K562 (cell line): Measurements from ENCODE around the gene ODAD3. TPM values are rescaled to one million over a fixed set of nuclear protein-coding genes. Genes with fewer than 3 reads are reported as not detected.

Experiments
- CSDE1 ChIP-seq, 2 experiments: fragments of 450-650 bp; IDR thresholded peaks; 2 replicates each; pipeline ENCODE4 v1.6.1; 2016; ENCODE audit warnings: mild to moderate bottlenecking in 1 of 2
- ETV1 ChIP-seq: fragments of 450-650 bp; conservative IDR thresholded peaks from 2 replicates; pipeline ENCODE4 v1.6.1; 2016; ENCODE audit warnings: missing genetic modification characterization, control low read depth, low read depth, missing compliant biosample characterization
- FUS ChIP-seq: fragments of 200-400 bp; formaldehyde crosslinking; optimal IDR thresholded peaks from 2 replicates; pipeline ENCODE3; 2017; ENCODE audit warnings: low read depth, low read length
- HMGN3 ChIP-seq: IDR thresholded peaks from 2 replicates; pipeline ENCODE4 v1.6.1; 2011; ENCODE audit warnings: borderline replicate concordance, low read depth, mild to moderate bottlenecking, mixed read lengths, low read length; ENCODE audit not compliant: insufficient read length; ENCODE audit errors: extremely low read depth
- HOXB6 ChIP-seq: fragments of 250-450 bp; sonication (Bioruptor Pico); IDR thresholded peaks from 2 replicates; pipeline ENCODE4 v1.5.1; 2022; ENCODE audit warnings: mild to moderate bottlenecking, borderline replicate concordance
- IRF1 ChIP-seq: sonication (generic); formaldehyde crosslinking; IDR thresholded peaks from 2 replicates; pipeline ENCODE4 v1.8.0; 2022; ENCODE audit warnings: missing genetic modification reagents, mild to moderate bottlenecking, borderline replicate concordance
- MAFG ChIP-seq: fragments of 450-650 bp; conservative IDR thresholded peaks from 2 replicates; pipeline ENCODE4 v1.6.1; 2016; ENCODE audit warnings: missing genetic modification characterization, missing compliant biosample characterization
- NCOA4 ChIP-seq: fragments of 450-650 bp; IDR thresholded peaks from 2 replicates; pipeline ENCODE4 v1.6.1; 2018; ENCODE audit warnings: mild to moderate bottlenecking; ENCODE audit not compliant: partially characterized antibody
- NR2C2 ChIP-seq, 2 experiments: fragments of 200-800 bp in 1 of 2; sonication (Bioruptor generic) in 1 of 2; sonication (generic) in 1 of 2; formaldehyde crosslinking in 1 of 2; IDR thresholded peaks; 2 replicates each; pipeline versions ENCODE4 v1.6.1 to v1.8.0; 2016 to 2022; ENCODE audit warnings: mild to moderate bottlenecking in 1 of 2, missing compliant biosample characterization in 1 of 2, missing genetic modification characterization in 1 of 2, missing genetic modification reagents in 1 of 2
- SAFB ChIP-seq: fragments of 200-400 bp; formaldehyde crosslinking; IDR thresholded peaks from 2 replicates; pipeline ENCODE4 v1.6.1; 2017; ENCODE audit warnings: low read depth, low read length, borderline replicate concordance
- SIN3A ChIP-seq, 2 experiments: fragments of 150-350 bp in 1 of 2; IDR thresholded peaks; 2 replicates each; pipeline ENCODE4 v1.6.1; 2011 to 2016; ENCODE audit warnings: borderline replicate concordance in 2 of 2, low read depth in 2 of 2, low read length in 2 of 2, mild to moderate bottlenecking in 2 of 2, moderate library complexity in 2 of 2; ENCODE audit not compliant: control insufficient read depth in 1 of 2
- SMAD1 ChIP-seq: fragments of 150-350 bp; IDR thresholded peaks from 2 replicates; pipeline ENCODE4 v1.6.1; 2014; ENCODE audit warnings: low read length, low read depth; ENCODE audit not compliant: partially characterized antibody
- TCF7 ChIP-seq: sonication (generic); IDR thresholded peaks from 2 replicates; pipeline ENCODE4 v1.6.1; 2016; ENCODE audit warnings: antibody characterized with exemption, borderline replicate concordance
- WHSC1 ChIP-seq: IDR thresholded peaks from one replicate; pipeline ENCODE4 v1.6.1; 2012; ENCODE audit warnings: low read length, control low read depth, inconsistent platforms
- ZBTB33 ChIP-seq: sonication (generic); formaldehyde crosslinking; IDR thresholded peaks from 2 replicates; pipeline ENCODE4 v1.8.1; 2023; ENCODE audit warnings: mild to moderate bottlenecking, missing genetic modification reagents
- ZC3H8 ChIP-seq: fragments of 450-650 bp; IDR thresholded peaks from 2 replicates; pipeline ENCODE4 v1.6.1; 2017
- ZNF316 ChIP-seq: fragments of 450-650 bp; IDR thresholded peaks from 2 replicates; pipeline ENCODE4 v1.6.1; 2016
- polyA plus RNA-seq, 8 experiments: library from polyadenylated mRNA; depleted of rRNA in 4 of 8; stranded (reverse) in 5 of 8; unstranded in 3 of 8; fragments of >200 nt; fragmentation: Nextera tagmentation in 2 of 8; fragmentation: Illumina TruSeq in 1 of 8; extraction: Ambion mirVana in 2 of 8; extraction: Trizol in 1 of 8; gene quantifications; 2 replicates each; pipeline versions ENCODE4 v1.2.1 to v1.2.3, GENCODE V29; 2011 to 2014; ENCODE audit warnings: inconsistent platforms in 1 of 8, missing spikeins in 1 of 8
- total RNA-seq, 7 experiments: library from RNA; depleted of rRNA in 6 of 7; stranded (reverse); fragments of >200 nt in 6 of 7; fragmentation: Illumina TruSeq in 2 of 7; extraction: Trizol in 2 of 7; gene quantifications; 2 replicates each; pipeline versions ENCODE4 v1.2.1 to v1.2.3, GENCODE V29; 2011 to 2021; ENCODE audit warnings: low replicate concordance in 1 of 7
- TF ChIP-seq, protein P1 (sequence below): fragments of 250-450 bp; sonication (Bioruptor Pico); IDR thresholded peaks from 2 replicates; pipeline ENCODE4 v1.4.0; 2020; ENCODE audit warnings: borderline replicate concordance
- TF ChIP-seq, protein P2 (sequence below): sonication (generic); formaldehyde crosslinking; IDR thresholded peaks from 2 replicates; pipeline ENCODE4 v1.8.0; 2023; ENCODE audit warnings: mild to moderate bottlenecking, missing genetic modification reagents
- TF ChIP-seq, protein P3 (sequence below), 2 experiments: fragments of 250-450 bp in 1 of 2; fragments of 450-650 bp in 1 of 2; sonication (Bioruptor Pico) in 1 of 2; IDR thresholded peaks; 2 replicates each; pipeline versions ENCODE4 v1.6.1 to v1.8.0; 2016 to 2021; ENCODE audit warnings: mild to moderate bottlenecking in 2 of 2, moderate library complexity in 2 of 2, missing compliant biosample characterization in 1 of 2, missing genetic modification characterization in 1 of 2

The ODAD3 gene
- total and polyA plus RNA-seq, 9 of the 15 experiments (the other 6 are each of a cell fraction or from before 2014, with no cell fraction given) = 0.07 to 0.72 (median 0.14) TPM; not detected in 2

- TF ChIP-seq ETV1 (tag) = no peak
- TF ChIP-seq, protein P1, sequence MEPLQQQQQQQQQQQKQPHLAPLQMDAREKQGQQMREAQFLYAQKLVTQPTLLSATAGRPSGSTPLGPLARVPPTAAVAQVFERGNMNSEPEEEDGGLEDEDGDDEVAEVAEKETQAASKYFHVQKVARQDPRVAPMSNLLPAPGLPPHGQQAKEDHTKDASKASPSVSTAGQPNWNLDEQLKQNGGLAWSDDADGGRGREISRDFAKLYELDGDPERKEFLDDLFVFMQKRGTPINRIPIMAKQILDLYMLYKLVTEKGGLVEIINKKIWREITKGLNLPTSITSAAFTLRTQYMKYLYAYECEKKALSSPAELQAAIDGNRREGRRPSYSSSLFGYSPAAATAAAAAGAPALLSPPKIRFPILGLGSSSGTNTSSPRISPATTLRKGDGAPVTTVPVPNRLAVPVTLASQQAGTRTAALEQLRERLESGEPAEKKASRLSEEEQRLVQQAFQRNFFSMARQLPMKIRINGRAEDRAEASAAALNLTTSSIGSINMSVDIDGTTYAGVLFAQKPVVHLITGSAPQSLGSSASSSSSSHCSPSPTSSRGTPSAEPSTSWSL (CRISPR knock-in tag) = no peak
- TF ChIP-seq ZBTB33 (CRISPR knock-in tag) = no peak
- no peak for TF ChIP-seq HOXB6 (CRISPR knock-in tag)
- TF ChIP-seq TCF7 = no peak
- no peak for TF ChIP-seq WHSC1
- no peak for TF ChIP-seq SMAD1
- TF ChIP-seq, protein P2, sequence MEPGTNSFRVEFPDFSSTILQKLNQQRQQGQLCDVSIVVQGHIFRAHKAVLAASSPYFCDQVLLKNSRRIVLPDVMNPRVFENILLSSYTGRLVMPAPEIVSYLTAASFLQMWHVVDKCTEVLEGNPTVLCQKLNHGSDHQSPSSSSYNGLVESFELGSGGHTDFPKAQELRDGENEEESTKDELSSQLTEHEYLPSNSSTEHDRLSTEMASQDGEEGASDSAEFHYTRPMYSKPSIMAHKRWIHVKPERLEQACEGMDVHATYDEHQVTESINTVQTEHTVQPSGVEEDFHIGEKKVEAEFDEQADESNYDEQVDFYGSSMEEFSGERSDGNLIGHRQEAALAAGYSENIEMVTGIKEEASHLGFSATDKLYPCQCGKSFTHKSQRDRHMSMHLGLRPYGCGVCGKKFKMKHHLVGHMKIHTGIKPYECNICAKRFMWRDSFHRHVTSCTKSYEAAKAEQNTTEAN (CRISPR knock-in tag) = no peak
- TF ChIP-seq, protein P3, sequence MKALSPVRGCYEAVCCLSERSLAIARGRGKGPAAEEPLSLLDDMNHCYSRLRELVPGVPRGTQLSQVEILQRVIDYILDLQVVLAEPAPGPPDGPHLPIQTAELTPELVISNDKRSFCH (CRISPR knock-in tag; IDR thresholded peaks at IDR 0.05) = no peak
- TF ChIP-seq, protein P3 (tag; IDR thresholded peaks at IDR 0.05) = no peak
- TF ChIP-seq NR2C2 (CRISPR knock-in tag; IDR thresholded peaks at IDR 0.05) = no peak
- TF ChIP-seq NR2C2 (tag; IDR thresholded peaks at IDR 0.05) = no peak
- TF ChIP-seq SIN3A (IDR thresholded peaks at IDR 0.05; ENCODE audit: borderline replicate concordance in 2 of 2, control insufficient read depth in 1 of 2, low read depth in 2 of 2, low read length in 2 of 2) = peak in 1 of 2 experiments; percentile 78; a peak in 1 of 4 replicates
- TF ChIP-seq IRF1 (CRISPR knock-in tag) = no peak
- no peak for TF ChIP-seq CSDE1 (IDR thresholded peaks at IDR 0.05)
- no peak for TF ChIP-seq MAFG
- TF ChIP-seq SAFB = no peak
- no peak for TF ChIP-seq ZNF316
- no peak for TF ChIP-seq FUS
- no peak for TF ChIP-seq ZC3H8
- peak; percentile 37 for TF ChIP-seq HMGN3
- TF ChIP-seq NCOA4 = no peak
These were observed 46.8 kb upstream of the ODAD3 start (continued) for GRCh38 chr19:11481534-11482383.
